ENCODE data around the gene TIGD1. TPM values are rescaled to one million over a fixed set of nuclear protein-coding genes. Genes with fewer than 3 reads are reported as not detected.

Gene TIGD1
- total and polyA plus RNA-seq, 2 of the 13 experiments (the other 11 are each of a cell fraction or from before 2014, with no cell fraction given), result 3.5 to 9.5 TPM

DNA sequence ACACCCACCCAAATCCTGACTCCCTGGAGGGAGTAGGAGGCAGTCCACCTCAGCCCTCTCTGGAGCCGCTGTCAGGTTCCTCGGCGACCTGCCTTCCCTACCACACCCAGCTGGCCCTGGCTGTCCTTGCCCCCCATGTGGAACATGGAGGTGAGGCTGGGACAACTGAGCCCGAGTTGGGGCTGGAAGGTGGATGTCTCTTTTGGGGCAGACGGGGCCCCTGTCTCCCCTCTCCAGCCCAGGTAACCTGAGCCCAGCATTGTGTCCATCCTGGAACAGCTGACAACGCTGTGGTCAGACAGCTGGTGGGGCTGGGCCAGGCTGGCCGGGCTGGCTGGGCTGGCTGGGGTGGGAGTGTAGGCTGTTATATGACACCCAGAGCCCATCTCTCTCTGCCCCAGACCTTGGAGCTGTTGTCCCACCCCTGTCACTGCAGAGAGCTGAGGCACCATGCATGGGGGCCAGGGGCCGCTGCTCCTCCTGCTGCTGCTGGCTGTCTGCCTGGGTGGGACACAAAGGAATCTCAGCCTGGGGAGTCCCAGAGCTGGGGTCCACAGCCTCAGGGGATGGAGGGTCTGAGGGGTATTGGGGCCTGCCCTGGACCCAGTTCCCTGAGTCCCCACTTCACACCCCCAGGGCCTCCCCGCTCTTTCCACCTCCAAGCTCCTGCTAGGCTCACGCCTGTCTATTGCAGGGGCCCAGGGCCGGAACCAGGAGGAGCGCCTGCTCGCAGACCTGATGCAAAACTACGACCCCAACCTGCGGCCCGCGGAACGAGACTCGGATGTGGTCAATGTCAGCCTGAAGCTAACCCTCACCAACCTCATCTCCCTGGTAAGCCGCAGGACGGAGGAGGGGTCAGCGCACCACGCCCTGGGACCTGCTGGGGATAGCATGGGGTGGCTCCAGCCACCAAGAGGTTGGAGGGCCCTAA, 10.8 kb downstream of the TIGD1 start, which contains the start of gene CHRNG (continued):
- no peak for TF ChIP-seq PAXIP1 (CRISPR knock-in tag; conservative IDR thresholded peaks at IDR 0.05)
- TF ChIP-seq BHLHE40 (IDR thresholded peaks at IDR 0.05; ENCODE audit: low read length), result no peak
- TF ChIP-seq HNRNPK (IDR thresholded peaks at IDR 0.05; ENCODE audit: low read depth, low read length, poor library complexity, severe bottlenecking), result no peak
- no peak for TF ChIP-seq ZNF549 (CRISPR knock-in tag; IDR thresholded peaks at IDR 0.05)
- TF ChIP-seq ZNF20 (CRISPR knock-in tag; IDR thresholded peaks at IDR 0.05), result no peak
- TF ChIP-seq ZNF44 (CRISPR knock-in tag; IDR thresholded peaks at IDR 0.05), result no peak
- TF ChIP-seq, protein P1, sequence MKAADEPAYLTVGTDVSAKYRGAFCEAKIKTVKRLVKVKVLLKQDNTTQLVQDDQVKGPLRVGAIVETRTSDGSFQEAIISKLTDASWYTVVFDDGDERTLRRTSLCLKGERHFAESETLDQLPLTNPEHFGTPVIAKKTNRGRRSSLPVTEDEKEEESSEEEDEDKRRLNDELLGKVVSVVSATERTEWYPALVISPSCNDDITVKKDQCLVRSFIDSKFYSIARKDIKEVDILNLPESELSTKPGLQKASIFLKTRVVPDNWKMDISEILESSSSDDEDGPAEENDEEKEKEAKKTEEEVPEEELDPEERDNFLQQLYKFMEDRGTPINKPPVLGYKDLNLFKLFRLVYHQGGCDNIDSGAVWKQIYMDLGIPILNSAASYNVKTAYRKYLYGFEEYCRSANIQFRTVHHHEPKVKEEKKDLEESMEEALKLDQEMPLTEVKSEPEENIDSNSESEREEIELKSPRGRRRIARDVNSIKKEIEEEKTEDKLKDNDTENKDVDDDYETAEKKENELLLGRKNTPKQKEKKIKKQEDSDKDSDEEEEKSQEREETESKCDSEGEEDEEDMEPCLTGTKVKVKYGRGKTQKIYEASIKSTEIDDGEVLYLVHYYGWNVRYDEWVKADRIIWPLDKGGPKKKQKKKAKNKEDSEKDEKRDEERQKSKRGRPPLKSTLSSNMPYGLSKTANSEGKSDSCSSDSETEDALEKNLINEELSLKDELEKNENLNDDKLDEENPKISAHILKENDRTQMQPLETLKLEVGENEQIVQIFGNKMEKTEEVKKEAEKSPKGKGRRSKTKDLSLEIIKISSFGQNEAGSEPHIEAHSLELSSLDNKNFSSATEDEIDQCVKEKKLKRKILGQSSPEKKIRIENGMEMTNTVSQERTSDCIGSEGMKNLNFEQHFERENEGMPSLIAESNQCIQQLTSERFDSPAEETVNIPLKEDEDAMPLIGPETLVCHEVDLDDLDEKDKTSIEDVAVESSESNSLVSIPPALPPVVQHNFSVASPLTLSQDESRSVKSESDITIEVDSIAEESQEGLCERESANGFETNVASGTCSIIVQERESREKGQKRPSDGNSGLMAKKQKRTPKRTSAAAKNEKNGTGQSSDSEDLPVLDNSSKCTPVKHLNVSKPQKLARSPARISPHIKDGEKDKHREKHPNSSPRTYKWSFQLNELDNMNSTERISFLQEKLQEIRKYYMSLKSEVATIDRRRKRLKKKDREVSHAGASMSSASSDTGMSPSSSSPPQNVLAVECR (CRISPR knock-in tag; IDR thresholded peaks at IDR 0.05; ENCODE audit: borderline replicate concordance), result 0 out of 2 replicates have a peak, but pooled peaks have one; percentile 25
- no peak for TF ChIP-seq HNF4G (IDR thresholded peaks at IDR 0.05; ENCODE audit: borderline replicate concordance, low read depth, low read length)
- no peak for TF ChIP-seq HNF4G (CRISPR knock-in tag; IDR thresholded peaks at IDR 0.05; ENCODE audit: borderline replicate concordance, low read depth)
- no peak for TF ChIP-seq SP5 (CRISPR knock-in tag; IDR thresholded peaks at IDR 0.05; ENCODE audit: borderline replicate concordance, low read depth)
- TF ChIP-seq SMC3 (IDR thresholded peaks at IDR 0.05; ENCODE audit: low read length), result no peak
- TF ChIP-seq SATB2 (CRISPR knock-in tag; IDR thresholded peaks at IDR 0.05), result no peak
- TF ChIP-seq MEIS2 (CRISPR knock-in tag; IDR thresholded peaks at IDR 0.05), result no peak
- TF ChIP-seq ZNF225 (CRISPR knock-in tag; IDR thresholded peaks at IDR 0.05), result 0 out of 2 replicates have a peak, but pooled peaks have one; percentile 17
- no peak for TF ChIP-seq KDM3A (CRISPR knock-in tag; IDR thresholded peaks at IDR 0.05; ENCODE audit: low read depth)
- TF ChIP-seq KDM2A (CRISPR knock-in tag; IDR thresholded peaks at IDR 0.05; ENCODE audit: borderline replicate concordance, low read depth), result 0 out of 2 replicates have a peak, but pooled peaks have one; percentile 21
- no peak for TF ChIP-seq ZNF773 (CRISPR knock-in tag; IDR thresholded peaks at IDR 0.05; ENCODE audit: borderline replicate concordance)
- TF ChIP-seq ZFP91 (CRISPR knock-in tag; IDR thresholded peaks at IDR 0.05; ENCODE audit: borderline replicate concordance), result peak; percentile 23; the same call in 1 of the 2 replicates
- TF ChIP-seq TGIF2 (CRISPR knock-in tag; IDR thresholded peaks at IDR 0.05), result no peak
